Uterus (tissue), 2 donors: ENCODE data around the gene JMJD6.
"Not testable (repeated sequence)": the region's sequence is repeated elsewhere in the genome, so short reads cannot be mapped to it uniquely, and the experiment has no call there.

Experiments used
- CTCF ChIP-seq, 4 experiments: fragments of 200-600 bp in 2 of 4; fragments of 450-650 bp in 2 of 4; sonication (generic) in 2 of 4; IDR thresholded peaks; one replicate each; pipeline ENCODE4 v1.5.1; 2016 to 2019; ENCODE audit warnings: antibody characterized with exemption in 4 of 4, mild to moderate bottlenecking in 2 of 4, moderate library complexity in 1 of 4
- POLR2A ChIP-seq, 2 donors: fragments of 450-650 bp; IDR thresholded peaks; one replicate each; pipeline ENCODE4 v1.6.1; 2016; ENCODE audit warnings: antibody characterized with exemption in 2 of 2, mild to moderate bottlenecking in 1 of 2, moderate library complexity in 1 of 2

- TF ChIP-seq CTCF, POLR2A (IDR thresholded peaks at IDR 0.05): not testable (repeated sequence)
These were observed 14.1 kb downstream of the JMJD6 start for GRCh38 chr17:76712321-76712720.
